H9 (cell line): ENCODE measurements around the gene MYCN. TPM values are rescaled to one million over a fixed set of nuclear protein-coding genes. Genes with fewer than 3 reads are reported as not detected.

ENCODE experiments used
- DNase-seq: peaks from one replicate; pipeline ENCODE4 v3.0.0-alpha.2; 2017
- H2AFZ ChIP-seq: one replicate; pipeline ENCODE4 v1.6.1; 2013; ENCODE audit warnings: mild to moderate bottlenecking, low read length, control low read depth, moderate library complexity
- H2AK5ac ChIP-seq: 2 replicates; pipeline ENCODE4 v1.6.1; 2013; ENCODE audit warnings: low read length, control low read depth, mixed read lengths; ENCODE audit not compliant: insufficient read length
- H2BK120ac ChIP-seq: one replicate; pipeline ENCODE4 v1.6.1; 2013; ENCODE audit warnings: low read depth, mild to moderate bottlenecking, low read length, control low read depth, inconsistent platforms; ENCODE audit not compliant: poor library complexity, severe bottlenecking
- H2BK12ac ChIP-seq: 2 replicates; pipeline ENCODE4 v1.6.1; 2013; ENCODE audit warnings: low read length, control low read depth, mixed read lengths, low read depth; ENCODE audit not compliant: insufficient read length
- H2BK15ac ChIP-seq: 2 replicates; pipeline ENCODE4 v1.6.1; 2013; ENCODE audit warnings: low read depth, low read length, control low read depth
- H2BK20ac ChIP-seq: one replicate; pipeline ENCODE4 v1.6.1; 2013; ENCODE audit warnings: low read depth, mild to moderate bottlenecking, low read length, control low read depth, inconsistent platforms; ENCODE audit not compliant: poor library complexity, severe bottlenecking
- H2BK5ac ChIP-seq: 2 replicates; pipeline ENCODE4 v1.6.1; 2013; ENCODE audit warnings: low read length, control low read depth, mixed read lengths; ENCODE audit not compliant: insufficient read length
- H3K14ac ChIP-seq: 2 replicates; pipeline ENCODE4 v1.6.1; 2013; ENCODE audit warnings: low read length, control low read depth; ENCODE audit not compliant: insufficient read depth
- H3K18ac ChIP-seq: 2 replicates; pipeline ENCODE4 v1.6.1; 2013; ENCODE audit warnings: low read depth, mild to moderate bottlenecking, mixed read lengths, low read length, control low read depth; ENCODE audit not compliant: insufficient read length
- H3K23ac ChIP-seq: 2 replicates; pipeline ENCODE4 v1.6.1; 2013; ENCODE audit warnings: low read length, control low read depth, mixed read lengths, low read depth; ENCODE audit not compliant: insufficient read length
- H3K23me2 ChIP-seq: 2 replicates; pipeline ENCODE4 v1.6.1; 2013; ENCODE audit warnings: low read depth, mild to moderate bottlenecking, mixed read lengths, low read length, control low read depth; ENCODE audit not compliant: insufficient read length, poor library complexity, severe bottlenecking
- H3K27ac ChIP-seq: 2 replicates; pipeline ENCODE4 v1.5.1; 2013; ENCODE audit warnings: low read length, control low read depth, mixed read lengths, low read depth; ENCODE audit not compliant: insufficient read length
- H3K27me3 ChIP-seq: 2 replicates; pipeline ENCODE4 v1.6.1; 2013; ENCODE audit warnings: low read length, control low read depth, inconsistent platforms; ENCODE audit not compliant: insufficient read depth
- H3K4ac ChIP-seq: 2 replicates; pipeline ENCODE4 v1.6.1; 2013; ENCODE audit warnings: low read depth, mild to moderate bottlenecking, control low read depth, inconsistent platforms, low read length, moderate library complexity
- H3K4me1 ChIP-seq: 2 replicates; pipeline ENCODE4 v1.6.1; 2013; ENCODE audit warnings: low read length, control low read depth, inconsistent platforms; ENCODE audit not compliant: insufficient read depth
- H3K4me2 ChIP-seq: 2 replicates; pipeline ENCODE4 v1.6.1; 2013; ENCODE audit warnings: low read length, control low read depth, mixed read lengths; ENCODE audit not compliant: insufficient read length, insufficient read depth
- H3K56ac ChIP-seq: 2 replicates; pipeline ENCODE4 v1.6.1; 2013; ENCODE audit warnings: low read depth, mild to moderate bottlenecking, mixed read lengths, low read length, control low read depth; ENCODE audit not compliant: insufficient read length
- H3K79me1 ChIP-seq: 2 replicates; pipeline ENCODE4 v1.6.1; 2013; ENCODE audit warnings: low read depth, mild to moderate bottlenecking, moderate library complexity, low read length, control low read depth, inconsistent platforms; ENCODE audit not compliant: insufficient read depth, poor library complexity, severe bottlenecking
- H3K79me2 ChIP-seq: 2 replicates; pipeline ENCODE4 v1.6.1; 2013; ENCODE audit warnings: low read length, control low read depth, inconsistent platforms; ENCODE audit not compliant: insufficient read depth
- H3K9ac ChIP-seq: 2 replicates; pipeline ENCODE4 v1.6.1; 2013; ENCODE audit warnings: low read length, control low read depth, mixed read lengths; ENCODE audit not compliant: insufficient read length; ENCODE audit errors: extremely low read depth
- H3K9me3 ChIP-seq: one replicate; pipeline ENCODE4 v1.6.1; 2013; ENCODE audit warnings: low read depth, low read length, inconsistent platforms; ENCODE audit not compliant: control insufficient read depth
- H3T11ph ChIP-seq: one replicate; pipeline ENCODE4 v1.6.1; 2013; ENCODE audit warnings: mild to moderate bottlenecking, low read length, control low read depth, inconsistent platforms
- H4K20me1 ChIP-seq: one replicate; pipeline ENCODE4 v1.6.1; 2013; ENCODE audit not compliant: control insufficient read depth, insufficient read length, insufficient read depth
- H4K5ac ChIP-seq: 2 replicates; pipeline ENCODE4 v1.6.1; 2013; ENCODE audit warnings: low read depth, mild to moderate bottlenecking, mixed read lengths, low read length, control low read depth; ENCODE audit not compliant: insufficient read length
- H4K8ac ChIP-seq: replicated peaks from 2 replicates; pipeline ENCODE4 v1.6.1; 2013; ENCODE audit warnings: low read length, control low read depth, mixed read lengths, low read depth; ENCODE audit not compliant: insufficient read length
- H4K91ac ChIP-seq: 2 replicates; pipeline ENCODE4 v1.6.1; 2013; ENCODE audit warnings: low read depth, mild to moderate bottlenecking, moderate library complexity, mixed read lengths, low read length, control low read depth; ENCODE audit not compliant: insufficient read length
- H3K27ac Mint-ChIP-seq, 3 experiments: 2 replicates in 2 of 3; 3 replicates in 1 of 3; pipeline ENCODE4 v1.8.0; 2020 to 2021; ENCODE audit warnings: mixed read lengths in 3 of 3, mild to moderate bottlenecking in 1 of 3, moderate library complexity in 1 of 3
- H3K27me3 Mint-ChIP-seq: 2 replicates; pipeline ENCODE4 v1.8.0; 2021; ENCODE audit warnings: low read depth, mild to moderate bottlenecking, moderate library complexity, mixed read lengths
- H3K36me3 Mint-ChIP-seq, 3 experiments: 2 replicates in 2 of 3; 3 replicates in 1 of 3; pipeline ENCODE4 v1.8.0; 2020 to 2021; ENCODE audit warnings: low read depth in 3 of 3, mixed read lengths in 3 of 3; ENCODE audit not compliant: insufficient read depth in 1 of 3
- H3K4me1 Mint-ChIP-seq, 2 experiments: 2 replicates each; pipeline ENCODE4 v1.8.0; 2020; ENCODE audit warnings: mixed read lengths in 2 of 2
- H3K4me3 Mint-ChIP-seq, 2 experiments: 2 replicates in 1 of 2; 3 replicates in 1 of 2; pipeline ENCODE4 v1.8.0; 2020 to 2021; ENCODE audit warnings: mild to moderate bottlenecking in 2 of 2, mixed read lengths in 2 of 2, moderate library complexity in 1 of 2
- H3K9me3 Mint-ChIP-seq, 2 experiments: 2 replicates in 1 of 2; 3 replicates in 1 of 2; pipeline ENCODE4 v1.8.0; 2020; ENCODE audit warnings: mild to moderate bottlenecking in 2 of 2, mixed read lengths in 2 of 2, moderate library complexity in 1 of 2
- CTCF ChIP-seq: fragments of 200-600 bp; sonication (generic); conservative IDR thresholded peaks from 3 replicates; pipeline ENCODE4 v1.8.0; 2021; ENCODE audit warnings: antibody characterized with exemption, mild to moderate bottlenecking
- WGBS: extraction: QIAGEN DNeasy Blood & Tissue Kit; methylation state at CpG from one replicate; pipeline ENCODE4 v1.1.7; 2013; ENCODE audit warnings: missing lambda C conversion rate, low lambda C conversion rate, mixed read lengths; ENCODE audit not compliant: insufficient read length; ENCODE audit errors: extremely low coverage; 5-methylcytosine and 5-hydroxymethylcytosine counted together
- total RNA-seq: library from RNA; stranded (reverse); gene quantifications from 2 replicates; pipeline ENCODE4 v1.2.1, GENCODE V29; 2021

The MYCN gene
- total RNA-seq, 1 experiment from 2014 or later = 100.0 TPM

- Histone ChIP-seq H3K27me3 (no peaks in the 10 kb centered on the region), H2AK5ac (no peak overlapping the region), H2BK12ac (no peak overlapping the region), H2BK15ac (no peak overlapping the region), H3T11ph (no peak overlapping the region), H4K8ac (no peak overlapping the region), H3K79me2 (no peaks in the 10 kb centered on the region), H3K79me1 (no peaks in the 10 kb centered on the region), H4K91ac (no peak overlapping the region), H3K18ac (no peak overlapping the region), H4K5ac (no peak overlapping the region), H3K4me2 (no peak overlapping the region), H3K14ac (no peak overlapping the region; the same call in 1 of the 2 replicates), H3K23me2 (no peaks in the 10 kb centered on the region), H2BK5ac (no peak overlapping the region), H4K20me1 (no peaks in the 10 kb centered on the region), H3K56ac (no peak overlapping the region), H3K23ac (no peak overlapping the region), H2BK120ac (no peak overlapping the region), H3K4ac (no peak overlapping the region), H3K4me1 (no peaks in the 10 kb centered on the region), H2AFZ (no peak overlapping the region), H3K9me3 (no peaks in the 10 kb centered on the region), H2BK20ac (no peak overlapping the region), H3K9ac (no peak overlapping the region), H3K27ac (no peak overlapping the region)
- no peak for DNase-seq
- H3K4me3 Mint-ChIP-seq = no peak overlapping the region
- TF ChIP-seq CTCF = no peak
- H3K9me3 Mint-ChIP-seq = no peaks in the 10 kb centered on the region
- H3K27ac Mint-ChIP-seq = no peak overlapping the region; a peak in 1 of 7 replicates
- no CpG with 5 or more reads among the region's 9 CpGs for WGBS
- peaks cover 9 to 10% of the 10 kb centered on the region in 2 experiments for H3K4me1 Mint-ChIP-seq
- no peaks in the 10 kb centered on the region for H3K36me3 Mint-ChIP-seq
- H3K27me3 Mint-ChIP-seq = peaks cover 8% of the 10 kb centered on the region
Measured at GRCh38 chr2:15918761-15919356, 21.5 kb upstream of the MYCN start.
